GM23248 (cell line): ENCODE measurements around the gene DYNC1H1.

Source experiments
- EZH2 ChIP-seq: fragments of 200-600 bp; sonication (generic); IDR thresholded peaks from 2 replicates; pipeline ENCODE4 v1.6.1; 2018; ENCODE audit warnings: antibody characterized with exemption, mild to moderate bottlenecking; ENCODE audit not compliant: insufficient read depth, poor library complexity, severe bottlenecking
- EZH2phosphoT487 ChIP-seq: fragments of 200-600 bp; sonication (generic); IDR thresholded peaks from 2 replicates; pipeline ENCODE4 v1.6.1; 2018; ENCODE audit warnings: antibody characterized with exemption, moderate library complexity, mild to moderate bottlenecking, low read depth; ENCODE audit not compliant: insufficient read depth

DNA sequence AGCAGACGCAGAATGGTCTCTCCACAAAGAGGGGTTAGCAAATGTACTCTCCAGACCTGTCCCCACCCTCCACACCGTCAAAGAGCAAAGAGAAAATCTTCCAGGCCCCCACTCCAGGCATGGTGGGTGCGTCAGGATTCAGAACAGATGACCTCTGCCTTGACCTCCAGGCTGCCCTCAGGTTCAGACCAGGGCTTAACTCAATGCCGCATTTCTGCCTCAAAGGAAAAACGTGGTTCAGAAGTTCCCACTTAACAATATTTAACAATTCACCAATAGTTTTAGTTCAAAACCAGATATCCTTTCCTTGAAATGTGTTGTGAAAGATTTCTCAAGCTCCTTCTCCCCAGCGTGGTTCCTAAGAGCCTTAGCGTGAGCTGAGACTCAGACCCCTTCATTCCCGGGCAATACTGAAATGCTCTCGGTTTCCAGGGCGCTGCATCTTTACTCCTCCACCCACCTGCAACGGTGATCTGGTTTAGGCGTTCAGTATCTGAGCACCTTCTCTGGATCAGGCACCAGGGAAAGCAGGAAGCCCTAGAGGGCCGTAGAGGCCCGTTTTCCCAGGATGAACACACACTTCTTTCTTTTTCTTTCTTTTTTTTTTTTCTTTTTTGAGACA lies 99.5 kb downstream of the DYNC1H1 start:
- TF ChIP-seq EZH2phosphoT487 (no peak), EZH2 (no peak)
